HCT116 (cell line): ENCODE measurements around the gene FGF22. TPM values are rescaled to one million over a fixed set of nuclear protein-coding genes. Genes with fewer than 3 reads are reported as not detected.

ENCODE experiments used
- ATAC-seq: fragments of 200-7000 bp; cut with Tn5 transposase; 2 replicates; pipeline ENCODE4 v1.9.1; 2020; ENCODE audit warnings: mild to moderate bottlenecking, moderate library complexity
- BruUV-seq: library from RNA; stranded (reverse); fragments of 400-500 nt; replicated peaks from 2 replicates; lab custom pipeline; 2021; lab: Mats Ljungman, UMichigan
- CTCF ChIA-PET: fragments of 300-600 bp; sonication (Branson Sonifier 250); formaldehyde crosslinking; loops from one replicate; lab custom pipeline; 2021; ENCODE audit warnings: antibody characterized with exemption; lab: Charles Lee
- POLR2A ChIA-PET: fragments of 300-600, 350-600 bp; sonication (Branson Sonifier 250); formaldehyde crosslinking; loops from one replicate; lab custom pipeline; 2021; ENCODE audit warnings: antibody characterized with exemption; lab: Charles Lee
- RAD21 ChIA-PET, 2 experiments: fragments of 300-600 bp; sonication (Branson Sonifier 250); formaldehyde crosslinking; loops; one replicate each; lab custom pipeline; 2023; ENCODE audit warnings: low total read pairs in 2 of 2; ENCODE audit not compliant: uncharacterized antibody in 2 of 2, unreplicated experiment in 2 of 2, low non-redundant PET in 1 of 2; lab: Charles Lee
- DNase-seq: peaks from one replicate; pipeline ENCODE4 v3.0.0-alpha.2; 2010; ENCODE audit warnings: low read depth, low spot score
- H2AFZ ChIP-seq: fragments of 200-600 bp; shearing (Covaris generic), sonication (generic); 2 replicates; pipeline ENCODE4 v1.6.1; 2017; ENCODE audit warnings: low read depth, mixed run types, mixed read lengths, antibody characterized with exemption, low read length; ENCODE audit not compliant: poor library complexity, severe bottlenecking
- H3K27ac ChIP-seq: 2 replicates; pipeline ENCODE4 v1.5.1; 2012; ENCODE audit warnings: low read depth, low read length
- H3K27me3 ChIP-seq: fragments of 200-600 bp; sonication (generic); 2 replicates; pipeline ENCODE4 v1.6.1; 2016; ENCODE audit warnings: mixed run types, low read length, mixed read lengths; ENCODE audit not compliant: insufficient read depth
- H3K36me3 ChIP-seq, 2 experiments: fragments of 200-500 bp in 1 of 2; fragments of 200-600 bp in 1 of 2; sonication (Bioruptor generic) in 1 of 2; sonication (generic) in 1 of 2; 2 replicates each; pipeline versions ENCODE4 v1.5.1 to v1.6.1; 2014 to 2016; ENCODE audit warnings: low read length in 2 of 2, inconsistent platforms in 1 of 2, mixed read lengths in 1 of 2, mixed run types in 1 of 2; ENCODE audit not compliant: insufficient read depth in 2 of 2, control insufficient read depth in 1 of 2
- H3K4me1 ChIP-seq, 2 experiments: fragments of 200-600 bp in 1 of 2; sonication (generic) in 1 of 2; 2 replicates each; pipeline versions ENCODE4 v1.5.1 to v1.6.1; 2012 to 2017; ENCODE audit warnings: low read length in 2 of 2, inconsistent platforms in 1 of 2, mild to moderate bottlenecking in 1 of 2, mixed read lengths in 1 of 2, mixed run types in 1 of 2, moderate library complexity in 1 of 2; ENCODE audit not compliant: insufficient read depth in 2 of 2, control insufficient read depth in 1 of 2
- H3K4me2 ChIP-seq: fragments of 200-600 bp; sonication (generic); 2 replicates; pipeline ENCODE4 v1.6.1; 2017; ENCODE audit warnings: mixed run types, low read length, mixed read lengths
- H3K4me3 ChIP-seq, 2 experiments: fragments of 200-600 bp in 1 of 2; sonication (generic) in 1 of 2; replicated peaks in 1 of 2; 2 replicates each; pipeline ENCODE4 v1.5.1; 2011 to 2016; ENCODE audit warnings: low read length in 2 of 2, control low read depth in 1 of 2, low read depth in 1 of 2, mild to moderate bottlenecking in 1 of 2, mixed read lengths in 1 of 2, mixed run types in 1 of 2
- H3K79me2 ChIP-seq: fragments of 200-600 bp; sonication (generic); 2 replicates; pipeline ENCODE4 v1.6.1; 2017; ENCODE audit warnings: mild to moderate bottlenecking, mixed run types, low read length, moderate library complexity, mixed read lengths; ENCODE audit not compliant: insufficient read depth
- H3K9ac ChIP-seq: fragments of 200-600 bp; sonication (generic); 2 replicates; pipeline ENCODE4 v1.6.1; 2016; ENCODE audit warnings: low read length, mixed read lengths
- H3K9me2 ChIP-seq: fragments of 200-600 bp; sonication (generic), shearing (Covaris generic); 2 replicates; pipeline ENCODE4 v1.6.1; 2017; ENCODE audit warnings: mixed run types, mild to moderate bottlenecking, moderate library complexity; ENCODE audit not compliant: insufficient read depth
- H3K9me3 ChIP-seq, 2 experiments: fragments of 200-500 bp in 1 of 2; fragments of 200-600 bp in 1 of 2; sonication (Bioruptor generic) in 1 of 2; sonication (generic) in 1 of 2; 2 replicates each; pipeline ENCODE4 v1.6.1; 2014 to 2017; ENCODE audit warnings: low read length in 2 of 2, mixed read lengths in 2 of 2, inconsistent platforms in 1 of 2, low read depth in 1 of 2, mild to moderate bottlenecking in 1 of 2, mixed run types in 1 of 2, moderate library complexity in 1 of 2; ENCODE audit not compliant: control insufficient read depth in 1 of 2, insufficient read depth in 1 of 2
- H4K20me1 ChIP-seq: fragments of 200-600 bp; sonication (generic), shearing (Covaris generic); 2 replicates; pipeline ENCODE4 v1.6.1; 2017; ENCODE audit warnings: mixed run types, mild to moderate bottlenecking, moderate library complexity; ENCODE audit not compliant: insufficient read depth
- CEBPB ChIP-seq: IDR thresholded peaks from 2 replicates; pipeline ENCODE4 v1.6.1; 2012; ENCODE audit warnings: low read depth
- EGR1 ChIP-seq: IDR thresholded peaks from 2 replicates; pipeline ENCODE4 v1.6.1; 2012; ENCODE audit warnings: low read depth
- EZH2 ChIP-seq: fragments of 200-600 bp; sonication (generic); IDR thresholded peaks from 2 replicates; pipeline ENCODE4 v1.6.1; 2017; ENCODE audit warnings: antibody characterized with exemption, mixed run types
- POLR2AphosphoS5 ChIP-seq: IDR thresholded peaks from 2 replicates; pipeline ENCODE4 v1.6.1; 2011; ENCODE audit warnings: mild to moderate bottlenecking, low read depth, low read length, moderate library complexity
- REST ChIP-seq: IDR thresholded peaks from 2 replicates; pipeline ENCODE4 v1.6.1; 2012; ENCODE audit warnings: low read depth
- SIN3A ChIP-seq: IDR thresholded peaks from 2 replicates; pipeline ENCODE4 v1.6.1; 2012; ENCODE audit warnings: low read depth
- YY1 ChIP-seq: IDR thresholded peaks from 2 replicates; pipeline ENCODE4 v1.6.1; 2011; ENCODE audit warnings: low read length, low read depth, moderate library complexity, mild to moderate bottlenecking; ENCODE audit not compliant: insufficient replicate concordance; ENCODE audit errors: extremely low read depth
- ZNF274 ChIP-seq: fragments of 200-500 bp; sonication (Bioruptor generic); IDR thresholded peaks from 2 replicates; pipeline ENCODE4 v1.6.1; 2014; ENCODE audit warnings: mild to moderate bottlenecking, low read depth, low read length, inconsistent platforms
- intact Hi-C: fragments of 100-400 bp; cut with micrococcal nuclease; formaldehyde crosslinking; loops from 2 replicates; pipeline ENCODE4 v1.10.0; 2022
- total RNA-seq: library from RNA; stranded (reverse); gene quantifications from one replicate; pipeline ENCODE4 v1.2.1, GENCODE V29; 2021; ENCODE audit not compliant: unreplicated experiment

The FGF22 gene
- total RNA-seq, 1 experiment from 2014 or later: 1.5 TPM

DNA sequence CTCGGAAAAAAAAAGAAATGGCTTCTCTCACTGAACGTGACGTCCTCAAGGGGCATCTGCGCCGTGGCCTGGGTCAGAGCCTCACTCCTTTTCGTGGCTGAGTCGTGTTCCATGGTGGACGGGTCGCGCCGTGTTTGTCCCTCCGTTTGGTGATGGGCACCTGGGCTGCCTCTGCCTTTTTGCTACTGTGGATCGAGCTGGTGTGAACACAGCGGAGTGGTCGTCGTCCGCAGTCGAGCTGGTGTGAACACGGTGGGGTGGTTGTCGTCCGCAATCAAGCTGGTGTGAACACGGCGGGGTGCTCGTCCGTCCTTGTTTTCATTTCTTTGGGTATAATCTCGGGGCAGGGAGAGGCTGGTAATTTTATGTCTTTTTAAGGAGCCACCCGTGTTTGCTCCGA is 38.4 kb upstream of the FGF22 start:
- DNase-seq (no peak), ATAC-seq (no peak)
- no TSS peak for BruUV-seq
- no peak overlapping the region for H3K9ac ChIP-seq
- RAD21 ChIA-PET: no interaction called here
- no peaks in the 10 kb centered on the region for H4K20me1 ChIP-seq
- POLR2A ChIA-PET: no interaction called here
- CTCF ChIA-PET: no interaction called here
- no peaks in the 10 kb centered on the region for H3K4me1 ChIP-seq
- H3K4me3 ChIP-seq: no peak overlapping the region
- TF ChIP-seq POLR2AphosphoS5: no peak
- TF ChIP-seq REST: no peak
- TF ChIP-seq YY1: no peak
- no peak for TF ChIP-seq EGR1
- no peak for TF ChIP-seq ZNF274
- TF ChIP-seq EZH2: no peak
- no peak for TF ChIP-seq CEBPB
- TF ChIP-seq SIN3A: no peak
- peaks cover 0 to 10% of the 10 kb centered on the region in 2 experiments; a peak in 1 of 4 replicates for H3K9me3 ChIP-seq
- H3K27me3 ChIP-seq: no peaks in the 10 kb centered on the region
- no peaks in the 10 kb centered on the region for H3K36me3 ChIP-seq
- no peak overlapping the region for H3K27ac ChIP-seq
- H3K9me2 ChIP-seq: no peaks in the 10 kb centered on the region
- no peak overlapping the region for H2AFZ ChIP-seq
- H3K79me2 ChIP-seq: no peaks in the 10 kb centered on the region
- H3K4me2 ChIP-seq: no peak overlapping the region
- intact Hi-C loops: no loop called here
